HepG2 (cell line): ENCODE data around the gene ASPHD1.

Experiments used
- EP300 ChIP-seq, 3 experiments: sonication (generic) in 1 of 3; formaldehyde crosslinking in 1 of 3; IDR thresholded peaks; 2 replicates each; pipeline versions ENCODE4 v1.5.1 to v1.6.1; 2011 to 2020; ENCODE audit warnings: low read depth in 2 of 3, low read length in 2 of 3, borderline replicate concordance in 1 of 3, improper control_type of control experiment in 1 of 3, mild to moderate bottlenecking in 1 of 3, missing genetic modification reagents in 1 of 3, moderate library complexity in 1 of 3
- FOXJ3 ChIP-seq: sonication (generic); formaldehyde crosslinking; IDR thresholded peaks from 2 replicates; pipeline ENCODE4 v1.4.0; 2020; ENCODE audit warnings: missing genetic modification reagents, mild to moderate bottlenecking, borderline replicate concordance
- ZNF230 ChIP-seq: sonication (generic); formaldehyde crosslinking; IDR thresholded peaks from 2 replicates; pipeline ENCODE4 v1.4.0; 2020; ENCODE audit warnings: mild to moderate bottlenecking, missing genetic modification reagents
- ZNF251 ChIP-seq: sonication (generic); formaldehyde crosslinking; IDR thresholded peaks from 2 replicates; pipeline ENCODE4 v1.9.0; 2021; ENCODE audit warnings: mild to moderate bottlenecking, missing genetic modification reagents

DNA sequence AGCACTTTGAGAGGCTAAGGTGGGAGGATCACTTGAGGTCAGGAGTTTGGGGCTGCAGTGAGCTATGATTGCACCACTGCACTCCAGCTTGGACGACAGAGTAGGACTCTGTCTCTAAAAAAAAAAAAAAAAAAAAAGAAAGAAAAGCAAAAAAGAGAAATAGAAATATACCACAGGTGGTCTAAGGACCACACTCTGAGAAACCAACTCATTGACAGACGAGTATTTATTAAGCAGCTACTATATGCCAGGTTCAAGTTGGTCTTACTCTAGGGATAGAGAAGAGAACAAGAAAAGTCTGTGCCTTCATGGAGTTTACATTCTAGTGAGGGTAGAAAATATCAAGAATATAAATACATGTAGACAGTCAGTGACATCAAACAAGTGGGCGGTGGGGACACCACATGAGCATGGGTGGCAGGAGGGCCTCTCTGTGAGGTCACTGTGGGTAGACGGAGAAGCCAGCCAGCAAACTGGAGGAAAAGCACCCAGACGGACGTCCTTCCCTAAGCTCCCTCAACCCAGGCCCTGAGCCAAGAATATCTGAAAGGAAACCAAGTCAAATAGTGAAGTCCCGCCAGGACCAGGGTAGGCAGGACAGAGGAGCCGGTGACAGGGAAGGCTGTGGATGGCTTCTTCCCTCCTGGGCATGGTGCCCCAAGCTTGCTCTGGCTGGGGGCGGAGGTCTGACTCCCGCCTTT lies 42.0 kb upstream of the ASPHD1 start:
- TF ChIP-seq EP300 (IDR thresholded peaks at IDR 0.05; ENCODE audit: low read depth in 2 of 2, low read length in 2 of 2): no peak
- TF ChIP-seq EP300 (CRISPR knock-in tag; IDR thresholded peaks at IDR 0.05; ENCODE audit: borderline replicate concordance): no peak
- no peak for TF ChIP-seq ZNF230 (CRISPR knock-in tag)
- TF ChIP-seq FOXJ3 (CRISPR knock-in tag): no peak
- no peak for TF ChIP-seq ZNF251
